ENCODE results near the gene FAM3B. TPM values are rescaled to one million over a fixed set of nuclear protein-coding genes. Genes with fewer than 3 reads are reported as not detected.
"Not testable (repeated sequence)": the region's sequence is repeated elsewhere in the genome, so short reads cannot be mapped to it uniquely, and the experiment has no call there.

FAM3B gene
- total RNA-seq, 2 donors from 2014 or later, result 2.1 to 3.1 TPM

DNA sequence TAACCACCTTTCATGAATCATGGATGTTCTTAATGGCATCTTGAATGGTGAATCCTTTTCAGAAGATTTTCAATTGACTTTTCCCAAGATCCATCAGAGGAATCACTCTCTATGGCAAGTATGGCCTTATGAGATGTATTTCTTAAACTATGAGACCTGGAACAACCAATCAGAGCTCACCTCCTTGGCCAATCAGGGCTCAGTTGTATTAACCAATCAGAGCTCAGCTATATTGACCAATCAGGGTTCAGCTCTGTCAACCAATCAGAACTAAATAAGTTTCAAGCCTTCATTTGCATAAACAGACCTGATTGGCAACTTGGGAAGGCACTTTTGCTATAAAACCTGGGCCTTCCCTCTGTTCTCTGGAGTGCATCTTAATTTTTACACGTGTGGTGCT is 13.6 kb upstream of the FAM3B start:
- H3K27ac Mint-ChIP-seq, result no peak overlapping the region
- no peaks in the 10 kb centered on the region for H3K4me1 Mint-ChIP-seq
- Histone ChIP-seq H3K27ac (ENCODE audit: low read depth, low read length) (no peak overlapping the region), H3K4me1 (ENCODE audit: control insufficient read depth, insufficient read depth, low read length) (no peaks in the 10 kb centered on the region), H3K36me3 (ENCODE audit: control insufficient read depth, insufficient read depth, low read length) (no peaks in the 10 kb centered on the region), H3K27me3 (ENCODE audit: control insufficient read depth, insufficient read depth, low read length, poor library complexity, severe bottlenecking) (no peaks in the 10 kb centered on the region), H3K4me3 (ENCODE audit: low read length) (no peak overlapping the region), H3K9ac (ENCODE audit: extremely low read depth, low read length, poor library complexity, severe bottlenecking) (no peak overlapping the region), H3K9me3 (ENCODE audit: control insufficient read depth, low read length) (no peaks in the 10 kb centered on the region)
- peaks cover 35% of the 10 kb centered on the region for H3K9me3 Mint-ChIP-seq
- no peak overlapping the region for H3K4me3 Mint-ChIP-seq
- peaks cover 11% of the 10 kb centered on the region for H3K27me3 Mint-ChIP-seq (ENCODE audit: insufficient read depth)
- TF ChIP-seq, protein P1, sequence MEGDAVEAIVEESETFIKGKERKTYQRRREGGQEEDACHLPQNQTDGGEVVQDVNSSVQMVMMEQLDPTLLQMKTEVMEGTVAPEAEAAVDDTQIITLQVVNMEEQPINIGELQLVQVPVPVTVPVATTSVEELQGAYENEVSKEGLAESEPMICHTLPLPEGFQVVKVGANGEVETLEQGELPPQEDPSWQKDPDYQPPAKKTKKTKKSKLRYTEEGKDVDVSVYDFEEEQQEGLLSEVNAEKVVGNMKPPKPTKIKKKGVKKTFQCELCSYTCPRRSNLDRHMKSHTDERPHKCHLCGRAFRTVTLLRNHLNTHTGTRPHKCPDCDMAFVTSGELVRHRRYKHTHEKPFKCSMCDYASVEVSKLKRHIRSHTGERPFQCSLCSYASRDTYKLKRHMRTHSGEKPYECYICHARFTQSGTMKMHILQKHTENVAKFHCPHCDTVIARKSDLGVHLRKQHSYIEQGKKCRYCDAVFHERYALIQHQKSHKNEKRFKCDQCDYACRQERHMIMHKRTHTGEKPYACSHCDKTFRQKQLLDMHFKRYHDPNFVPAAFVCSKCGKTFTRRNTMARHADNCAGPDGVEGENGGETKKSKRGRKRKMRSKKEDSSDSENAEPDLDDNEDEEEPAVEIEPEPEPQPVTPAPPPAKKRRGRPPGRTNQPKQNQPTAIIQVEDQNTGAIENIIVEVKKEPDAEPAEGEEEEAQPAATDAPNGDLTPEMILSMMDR (conservative IDR thresholded peaks at IDR 0.05), result no peak
- 77 to 88% methylated on average over 1 of the region's 1 CpG for WGBS, 2 experiments (ENCODE audit: insufficient coverage in 1 of 2, insufficient read length in 1 of 2)
- DNase-seq, result no peak
- H3K36me3 Mint-ChIP-seq (ENCODE audit: low read depth), result no peaks in the 10 kb centered on the region

DNA sequence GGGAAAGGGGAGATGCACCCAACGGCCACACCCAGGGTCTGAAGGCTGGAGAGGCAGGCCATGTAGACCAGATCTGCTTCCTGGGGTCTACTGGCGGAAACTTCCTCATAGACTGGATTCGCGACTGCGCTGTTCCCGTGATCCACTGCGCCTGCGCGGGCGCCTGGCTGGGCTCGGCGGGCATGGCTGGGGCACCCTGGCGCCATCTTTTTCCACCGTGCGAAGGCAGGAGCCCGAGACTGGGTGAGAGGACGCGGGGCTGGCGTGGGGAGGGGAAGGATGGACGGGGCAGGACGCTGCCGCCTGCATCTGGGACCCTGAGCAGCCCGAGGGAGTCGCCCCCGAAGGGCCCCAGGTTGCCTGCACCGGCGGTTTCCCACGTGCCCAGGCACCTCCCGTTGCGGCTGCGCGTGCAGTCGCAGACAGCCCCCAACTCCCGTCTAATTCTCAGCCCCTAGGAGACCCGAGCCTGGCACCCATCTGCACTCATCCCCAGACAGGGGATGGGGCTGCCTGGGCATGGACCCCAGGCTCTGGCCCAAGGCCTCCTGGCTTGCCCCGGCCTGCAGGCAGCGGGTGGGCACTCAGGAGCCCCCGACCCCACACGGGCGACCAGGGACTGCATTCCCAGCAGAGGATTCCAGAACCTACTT is 12.4 kb upstream of the FAM3B start:
- Mint-ChIP-seq H3K4me1 (no peaks in the 10 kb centered on the region), H3K27ac (no peak overlapping the region), H3K36me3 (ENCODE audit: low read depth) (no peaks in the 10 kb centered on the region), H3K9me3 (peaks cover 24% of the 10 kb centered on the region), H3K27me3 (ENCODE audit: insufficient read depth) (peaks cover 11% of the 10 kb centered on the region), H3K4me3 (no peak overlapping the region)
- TF ChIP-seq, protein P1 (conservative IDR thresholded peaks at IDR 0.05), result no peak
- H3K36me3 ChIP-seq (ENCODE audit: control insufficient read depth, insufficient read depth, low read length), result no peaks in the 10 kb centered on the region
- 94 to 97% methylated on average over 16 to 40 of the region's 40 CpGs for WGBS, 2 experiments (ENCODE audit: insufficient coverage in 1 of 2, insufficient read length in 1 of 2)
- no peaks in the 10 kb centered on the region for H3K4me1 ChIP-seq (ENCODE audit: control insufficient read depth, insufficient read depth, low read length)
- H3K27ac ChIP-seq (ENCODE audit: low read depth, low read length), result no peak overlapping the region
- no peak overlapping the region for H3K9ac ChIP-seq (ENCODE audit: extremely low read depth, low read length, poor library complexity, severe bottlenecking)
- DNase-seq, result no peak
- H3K4me3 ChIP-seq (ENCODE audit: low read length), result no peak overlapping the region
- H3K27me3 ChIP-seq (ENCODE audit: control insufficient read depth, insufficient read depth, low read length, poor library complexity, severe bottlenecking), result no peaks in the 10 kb centered on the region
- no peaks in the 10 kb centered on the region for H3K9me3 ChIP-seq (ENCODE audit: control insufficient read depth, low read length)

DNA sequence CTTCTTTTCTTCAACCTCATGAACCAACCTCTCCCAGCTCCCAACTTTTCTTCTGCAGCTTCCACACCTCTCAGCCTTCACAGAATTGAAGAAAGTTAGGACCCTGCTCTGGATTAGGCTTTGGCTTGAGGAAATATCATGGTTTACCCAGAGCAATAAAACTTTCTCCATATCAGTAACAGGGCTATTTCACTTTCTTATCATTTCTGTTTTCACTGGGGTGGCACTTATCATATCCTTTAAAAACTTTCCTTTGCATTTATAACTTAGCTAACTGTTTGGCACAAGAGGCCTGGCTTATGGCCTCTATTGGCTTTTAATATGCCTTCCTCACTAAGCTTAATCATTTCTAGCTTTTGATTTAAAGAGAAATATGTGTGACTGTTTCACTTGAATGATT is 9.4 kb upstream of the FAM3B start:
- no peak overlapping the region for H3K4me3 ChIP-seq (ENCODE audit: low read length)
- H3K36me3 ChIP-seq (ENCODE audit: control insufficient read depth, insufficient read depth, low read length), result no peaks in the 10 kb centered on the region
- no peak overlapping the region for H3K9ac ChIP-seq (ENCODE audit: extremely low read depth, low read length, poor library complexity, severe bottlenecking)
- H3K4me1 Mint-ChIP-seq, result no peaks in the 10 kb centered on the region
- peaks cover 11% of the 10 kb centered on the region for H3K27me3 Mint-ChIP-seq (ENCODE audit: insufficient read depth)
- H3K4me3 Mint-ChIP-seq, result no peak overlapping the region
- H3K9me3 Mint-ChIP-seq, result peaks cover 13% of the 10 kb centered on the region
- no peaks in the 10 kb centered on the region for H3K9me3 ChIP-seq (ENCODE audit: control insufficient read depth, low read length)
- no peak for DNase-seq
- H3K4me1 ChIP-seq (ENCODE audit: control insufficient read depth, insufficient read depth, low read length), result no peaks in the 10 kb centered on the region
- no peak overlapping the region for H3K27ac Mint-ChIP-seq
- no peaks in the 10 kb centered on the region for H3K27me3 ChIP-seq (ENCODE audit: control insufficient read depth, insufficient read depth, low read length, poor library complexity, severe bottlenecking)
- no peaks in the 10 kb centered on the region for H3K36me3 Mint-ChIP-seq (ENCODE audit: low read depth)
- H3K27ac ChIP-seq (ENCODE audit: low read depth, low read length), result no peak overlapping the region
- TF ChIP-seq, protein P1 (conservative IDR thresholded peaks at IDR 0.05), result no peak

DNA sequence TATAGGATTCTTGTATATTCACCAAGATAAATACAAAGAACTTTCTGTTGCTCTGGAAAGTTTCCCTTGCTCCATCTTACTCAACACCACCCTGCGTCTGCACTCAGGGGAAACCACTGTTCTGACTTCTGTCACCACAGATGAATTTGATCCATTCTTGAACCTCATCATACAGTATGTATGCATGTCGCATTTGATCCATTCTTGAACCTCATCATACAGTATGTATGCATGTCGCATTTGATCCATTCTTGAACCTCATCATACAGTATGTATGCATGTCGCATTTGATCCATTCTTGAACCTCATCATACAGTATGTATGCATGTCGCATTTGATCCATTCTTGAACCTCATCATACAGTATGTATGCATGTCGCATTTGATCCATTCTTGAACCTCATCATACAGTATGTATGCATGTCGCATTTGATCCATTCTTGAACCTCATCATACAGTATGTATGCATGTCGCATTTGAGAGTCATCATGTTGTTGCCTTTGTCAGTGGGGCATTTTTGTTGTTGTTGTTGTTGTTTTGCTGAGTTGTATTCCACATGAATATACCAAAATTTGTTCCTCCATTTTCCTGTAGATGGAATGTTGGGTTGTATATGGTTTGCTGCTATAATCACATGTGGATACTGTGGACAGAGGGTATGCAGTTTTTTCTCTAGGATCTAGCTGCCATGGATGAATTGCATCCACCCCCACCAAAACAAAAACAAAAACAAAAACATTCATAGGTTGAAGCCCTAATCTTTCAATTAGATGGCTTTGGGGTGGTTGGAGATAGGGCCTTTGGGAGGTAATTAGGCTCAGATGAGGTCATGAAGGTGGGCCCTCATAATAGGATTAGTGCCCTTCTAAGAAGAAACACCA is 3.1 kb upstream of the FAM3B start:
- H3K27ac ChIP-seq (ENCODE audit: low read depth, low read length); H3K36me3 Mint-ChIP-seq (ENCODE audit: low read depth); H3K9me3 ChIP-seq (ENCODE audit: control insufficient read depth, low read length); DNase-seq; H3K27ac Mint-ChIP-seq; H3K36me3 ChIP-seq (ENCODE audit: control insufficient read depth, insufficient read depth, low read length); H3K4me3 ChIP-seq (ENCODE audit: low read length); H3K9ac ChIP-seq (ENCODE audit: extremely low read depth, low read length, poor library complexity, severe bottlenecking); H3K4me1 Mint-ChIP-seq; H3K4me1 ChIP-seq (ENCODE audit: control insufficient read depth, insufficient read depth, low read length); H3K4me3 Mint-ChIP-seq; H3K9me3 Mint-ChIP-seq: not testable (repeated sequence)
- H3K27me3 ChIP-seq (ENCODE audit: control insufficient read depth, insufficient read depth, low read length, poor library complexity, severe bottlenecking), result peaks cover 40% of the 10 kb centered on the region
- 86% methylated on average over 2 of the region's 8 CpGs; no CpG with 5 or more reads in 1 of the 2 experiments for WGBS, 2 experiments (ENCODE audit: insufficient coverage in 1 of 2, insufficient read length in 1 of 2)
- H3K27me3 Mint-ChIP-seq (ENCODE audit: insufficient read depth), result peaks cover 29% of the 10 kb centered on the region
